HL-60 (cell line): ENCODE results near the gene SLC44A5.

Experiments
- DNase-seq, 2 experiments: peaks; one replicate each; pipeline ENCODE4 v3.0.0-alpha.2; 2010 to 2020; ENCODE audit warnings: low read depth in 1 of 2, low spot score in 1 of 2
- H3K27ac ChIP-seq: fragments of 250-450 bp; sonication (Bioruptor Pico); replicated peaks from 2 replicates; pipeline ENCODE4 v1.5.1; 2020; ENCODE audit warnings: mild to moderate bottlenecking, moderate library complexity
- H3K27me3 ChIP-seq: fragments of 250-450 bp; sonication (Bioruptor Pico); 2 replicates; pipeline ENCODE4 v1.5.1; 2021; ENCODE audit warnings: mild to moderate bottlenecking, moderate library complexity; ENCODE audit not compliant: insufficient read depth, poor library complexity, severe bottlenecking
- H3K4me3 ChIP-seq: replicated peaks from 2 replicates; pipeline ENCODE4 v1.5.1; 2011; ENCODE audit warnings: mild to moderate bottlenecking, control low read depth, low read length; ENCODE audit not compliant: insufficient read depth
- CTCF ChIP-seq: IDR thresholded peaks from one replicate; pipeline ENCODE4 v1.5.1; 2011; ENCODE audit warnings: low read length, control low read depth, inconsistent platforms; ENCODE audit not compliant: insufficient read depth
- GABPA ChIP-seq: IDR thresholded peaks from 2 replicates; pipeline ENCODE4 v1.6.1; 2012; ENCODE audit warnings: low read depth
- POLR2AphosphoS5 ChIP-seq: IDR thresholded peaks from 2 replicates; pipeline ENCODE4 v1.6.1; 2012; ENCODE audit warnings: low read depth
- REST ChIP-seq: IDR thresholded peaks from 2 replicates; pipeline ENCODE4 v1.6.1; 2012; ENCODE audit warnings: low read depth; ENCODE audit not compliant: insufficient replicate concordance
- SPI1 ChIP-seq: IDR thresholded peaks from 2 replicates; pipeline ENCODE4 v1.6.1; 2012; ENCODE audit warnings: low read depth, mild to moderate bottlenecking, borderline replicate concordance

The SLC44A5 gene

GRCh38 chr1:75506976-75507375 is 103.9 kb downstream of the SLC44A5 start:
- no peak overlapping the region for H3K27ac ChIP-seq
- no peak for DNase-seq
- TF ChIP-seq POLR2AphosphoS5 (no peak), SPI1 (no peak), REST (no peak), GABPA (no peak), CTCF (no peak)
- no peaks in the 10 kb centered on the region for H3K27me3 ChIP-seq
- H3K4me3 ChIP-seq, result no peak overlapping the region

- Histone ChIP-seq H3K4me3 (no peak overlapping the region), H3K27me3 (no peaks in the 10 kb centered on the region), H3K27ac (no peak overlapping the region)
- DNase-seq, result no peak
- TF ChIP-seq CTCF, result no peak
- TF ChIP-seq GABPA, result no peak
- no peak for TF ChIP-seq POLR2AphosphoS5
- TF ChIP-seq REST, result no peak
- no peak for TF ChIP-seq SPI1
These were observed 107.5 kb downstream of the SLC44A5 start for GRCh38 chr1:75503221-75503974.

- DNase-seq, result no peak
- no peak overlapping the region for H3K4me3 ChIP-seq
- TF ChIP-seq POLR2AphosphoS5 (no peak), SPI1 (no peak), REST (no peak), CTCF (no peak), GABPA (no peak)
- no peaks in the 10 kb centered on the region for H3K27me3 ChIP-seq
- no peak overlapping the region for H3K27ac ChIP-seq
These were observed 108.1 kb downstream of the SLC44A5 start for GRCh38 chr1:75502776-75503175.
